HG02973 (cell line): ENCODE measurements around the gene GSTT2.

ENCODE experiments used
- ATAC-seq: cut with Tn5 transposase; IDR thresholded peaks from one replicate; pipeline ENCODE4 v1.9.1; 2021; ENCODE audit warnings: moderate library complexity; ENCODE audit not compliant: unreplicated experiment

GSTT2 gene

DNA sequence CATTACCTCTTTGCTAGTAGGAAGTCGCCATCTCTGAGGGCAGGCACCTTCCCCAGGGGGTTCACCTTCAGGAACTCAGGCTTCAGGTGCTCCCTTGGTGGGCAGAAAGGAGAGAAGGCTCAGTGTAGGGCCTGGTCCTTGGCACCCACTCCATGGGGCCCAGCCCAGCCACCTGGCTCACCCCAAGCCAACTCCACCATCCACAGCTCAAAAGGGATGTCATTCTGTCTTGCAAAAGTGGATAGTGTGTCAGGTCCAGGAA, 28.0 kb downstream of the GSTT2 start:
- ATAC-seq: no peak

DNA sequence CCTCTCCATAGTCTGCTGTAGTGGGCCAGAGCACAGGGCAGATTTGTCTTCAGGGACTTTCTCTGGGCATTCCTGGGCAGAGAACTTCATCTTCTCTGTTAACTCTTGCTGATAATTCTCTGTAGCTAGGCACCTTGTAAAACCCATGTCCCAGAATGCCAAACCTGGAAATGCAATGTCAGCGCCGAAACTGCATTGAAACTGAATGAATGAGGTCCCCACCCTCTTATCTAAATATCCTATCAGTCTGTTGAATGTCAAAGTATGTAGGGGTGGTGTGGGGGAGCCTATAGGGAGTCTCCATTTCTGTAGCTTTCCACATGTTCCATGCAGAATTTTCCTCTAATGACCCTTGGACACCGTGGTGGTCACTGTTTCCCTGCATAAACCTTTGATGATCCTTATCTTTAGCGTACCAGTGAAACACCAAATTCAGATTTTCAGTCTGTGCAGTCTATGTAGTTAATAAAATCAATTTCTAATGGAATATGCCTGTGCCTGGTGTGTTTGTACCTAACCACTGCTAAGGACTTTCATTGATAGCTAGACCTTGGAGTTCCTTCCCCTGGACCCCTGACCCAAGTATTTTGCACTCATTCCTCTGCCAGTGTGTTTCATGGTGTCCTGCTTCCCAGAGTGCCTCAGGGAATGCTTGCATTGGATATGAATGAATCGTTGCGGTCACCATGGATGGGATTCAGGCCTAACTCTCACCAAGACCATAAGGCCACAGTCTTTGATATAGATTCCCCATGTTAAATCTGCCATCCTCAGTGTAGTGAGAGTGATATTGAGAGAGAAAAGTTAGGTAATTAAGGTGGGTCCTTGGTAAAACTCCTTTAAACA, 28.7 kb downstream of the GSTT2 start:
- ATAC-seq: no peak

DNA sequence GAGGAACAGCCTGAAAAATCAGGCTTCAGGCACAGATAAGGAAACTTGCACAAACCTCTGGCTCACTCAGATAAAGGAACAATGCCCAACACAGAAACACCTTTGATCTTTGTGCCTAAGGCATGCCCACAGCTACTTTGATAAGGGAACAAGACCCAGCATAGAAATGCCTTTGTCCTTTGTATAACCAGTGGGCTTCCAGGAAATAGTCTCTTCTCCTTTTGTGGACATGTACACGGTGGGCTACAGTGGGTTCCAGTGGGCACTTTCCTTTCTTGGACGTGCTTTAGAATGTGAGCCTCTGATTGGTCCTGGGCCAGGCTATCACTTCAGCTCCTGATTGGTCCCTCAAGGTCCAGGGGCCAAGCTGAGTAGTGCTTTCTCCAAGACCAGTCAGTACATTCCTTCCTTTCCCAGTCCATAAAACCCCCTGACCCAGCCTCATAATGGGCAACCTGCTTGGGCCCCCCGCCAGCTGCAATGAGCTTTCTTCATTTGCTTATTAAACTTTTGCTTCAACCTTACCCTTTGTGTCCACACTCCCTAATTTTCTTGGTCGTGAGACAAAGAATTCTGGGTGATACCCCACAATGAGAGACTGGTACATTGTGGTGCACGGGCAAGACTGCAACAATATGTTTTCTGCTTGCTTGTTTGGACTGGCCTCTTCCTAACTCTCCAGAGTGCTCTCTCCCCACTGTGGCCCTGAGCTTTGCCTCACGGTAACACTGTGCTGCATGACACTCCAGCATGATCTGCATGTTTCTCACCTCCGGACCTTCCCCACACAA, 29.5 kb downstream of the GSTT2 start:
- no peak for ATAC-seq

GRCh38 chr22:24010018-24010391, 30.1 kb downstream of the GSTT2 start:
- no peak for ATAC-seq

DNA sequence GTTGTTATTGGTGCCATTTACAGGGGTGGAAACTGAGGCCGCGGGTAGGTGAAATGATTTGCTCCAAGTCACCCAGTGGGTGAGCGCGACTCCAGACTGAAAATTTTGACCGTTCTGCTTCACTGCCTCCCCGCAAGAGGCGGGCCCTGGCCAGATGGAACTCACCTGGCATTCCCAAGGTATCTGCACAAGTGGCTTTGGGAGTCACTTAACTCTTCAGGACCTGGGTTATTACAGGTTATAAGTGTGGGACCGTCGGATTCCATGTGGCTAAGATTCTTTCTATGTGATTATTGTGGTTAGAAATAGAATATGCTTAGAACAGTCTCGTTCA, 31.8 kb downstream of the GSTT2 start:
- no peak for ATAC-seq

DNA sequence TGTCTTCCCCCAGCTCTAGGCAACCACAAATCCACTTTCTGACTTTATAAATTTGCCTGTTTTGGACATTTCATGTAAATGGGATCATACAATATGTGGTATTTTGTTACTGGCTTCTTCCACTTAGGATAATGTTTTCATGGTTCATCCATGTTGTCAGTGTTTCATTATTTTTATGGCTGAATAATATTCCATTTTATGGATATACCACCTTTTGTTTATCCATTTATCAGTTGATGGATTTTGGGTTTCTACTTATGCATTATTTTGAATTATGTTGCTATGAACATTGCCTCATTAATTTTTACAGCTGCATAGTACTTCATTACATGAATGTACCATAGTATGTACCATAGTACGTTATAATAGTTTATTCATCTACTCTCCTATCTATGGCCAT, 36.2 kb downstream of the GSTT2 start:
- no peak for ATAC-seq

- no peak for ATAC-seq
Observed at GRCh38 chr22:24021304-24021703, 41.4 kb downstream of the GSTT2 start.

DNA sequence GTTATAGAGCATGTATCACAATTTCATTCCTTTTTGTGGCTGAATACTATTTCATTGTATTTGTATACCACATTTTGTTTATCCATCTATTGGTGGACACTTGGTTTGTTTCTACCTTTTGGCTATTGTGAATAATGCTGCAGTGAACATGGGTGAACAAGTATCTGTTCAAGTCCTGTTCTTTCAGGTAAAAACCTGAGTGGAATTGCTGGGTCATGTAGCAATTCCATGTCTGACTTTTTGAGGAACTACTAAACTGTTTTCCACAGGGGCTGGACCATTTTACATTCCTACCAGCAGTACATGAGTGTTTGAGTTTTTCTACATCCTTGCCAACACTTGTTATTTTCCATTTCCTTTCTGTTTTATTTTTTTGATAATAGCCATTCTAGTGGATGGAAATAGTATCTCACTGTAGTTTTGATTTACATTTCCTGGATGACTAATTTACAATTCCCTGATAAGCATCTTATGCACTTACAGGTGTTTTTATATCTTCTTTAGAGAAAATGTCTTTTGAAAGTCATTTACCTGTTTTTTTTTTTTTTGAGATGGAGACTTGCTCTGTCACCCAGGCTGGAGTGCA, 43.4 kb downstream of the GSTT2 start:
- no peak for ATAC-seq

DNA sequence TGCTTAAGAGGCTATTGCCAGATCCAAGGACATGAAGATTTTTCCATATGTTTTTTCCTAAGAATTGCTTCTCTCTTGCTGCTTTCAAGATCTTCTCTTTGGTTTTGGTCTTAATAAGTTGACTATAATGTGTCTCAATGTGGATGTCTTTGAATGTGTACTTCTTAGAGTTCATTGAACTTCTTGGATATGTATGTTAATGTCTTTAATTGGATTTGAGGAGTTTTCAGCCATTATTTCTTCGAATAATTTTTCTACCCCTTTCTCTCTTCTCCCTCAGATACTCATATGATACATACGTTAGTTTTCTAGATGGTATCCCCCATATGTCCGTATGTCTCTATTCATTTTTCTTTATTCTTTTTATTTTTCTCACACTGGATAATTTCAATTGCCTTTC, 44.4 kb downstream of the GSTT2 start:
- no peak for ATAC-seq

GRCh38 chr22:24025475-24025874, 45.5 kb downstream of the GSTT2 start:
- ATAC-seq: no peak

- ATAC-seq: no peak
Observed at GRCh38 chr22:24026056-24026455, 46.1 kb downstream of the GSTT2 start.

DNA sequence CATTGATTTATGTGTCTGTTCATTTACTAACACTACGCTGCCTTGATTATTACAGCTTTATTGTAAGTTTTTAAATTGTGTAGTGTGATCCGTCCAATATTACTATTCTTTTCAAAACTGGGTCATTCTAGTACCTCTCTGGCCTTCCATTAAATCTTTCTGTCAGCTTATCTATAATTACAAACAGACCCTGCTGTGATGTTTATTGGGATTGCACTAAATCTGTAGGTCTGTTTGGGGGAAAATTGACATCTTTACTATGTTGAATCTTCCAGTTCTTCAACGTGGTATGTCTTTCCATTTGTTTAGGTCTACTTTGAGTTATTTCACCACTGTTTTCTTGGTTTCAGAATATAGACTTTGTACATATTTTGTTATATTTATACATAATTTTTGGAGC, 46.8 kb downstream of the GSTT2 start:
- ATAC-seq: no peak

GRCh38 chr22:24027389-24027975, 47.5 kb downstream of the GSTT2 start:
- ATAC-seq: no peak

DNA sequence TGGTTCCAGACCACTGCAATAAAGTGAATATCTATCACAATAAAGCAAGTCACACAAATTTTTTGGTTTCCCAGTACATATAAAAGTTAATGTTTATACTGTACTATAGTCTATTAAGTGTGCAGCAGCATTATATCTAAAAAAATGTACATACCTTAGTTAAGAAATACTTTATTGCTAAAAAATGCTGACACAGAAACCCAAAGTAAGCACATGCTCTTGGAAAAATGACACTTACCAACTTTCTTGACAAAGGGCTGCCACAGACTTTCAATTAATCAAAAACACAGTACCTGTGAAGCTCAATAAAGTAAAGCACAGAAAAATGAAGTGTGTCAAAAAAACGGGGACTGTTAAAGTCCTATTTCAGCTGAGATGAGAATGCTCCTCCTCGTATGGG, 48.1 kb downstream of the GSTT2 start:
- ATAC-seq: no peak

- ATAC-seq: no peak
Observed at GRCh38 chr22:24028533-24028932, 48.6 kb downstream of the GSTT2 start.

- no peak for ATAC-seq
Observed at GRCh38 chr22:24029304-24029703, 49.4 kb downstream of the GSTT2 start.

- no peak for ATAC-seq
Observed at GRCh38 chr22:24030186-24030702, 50.3 kb downstream of the GSTT2 start.
